Measurements from ENCODE around the gene BCAS3.

Gene BCAS3

DNA sequence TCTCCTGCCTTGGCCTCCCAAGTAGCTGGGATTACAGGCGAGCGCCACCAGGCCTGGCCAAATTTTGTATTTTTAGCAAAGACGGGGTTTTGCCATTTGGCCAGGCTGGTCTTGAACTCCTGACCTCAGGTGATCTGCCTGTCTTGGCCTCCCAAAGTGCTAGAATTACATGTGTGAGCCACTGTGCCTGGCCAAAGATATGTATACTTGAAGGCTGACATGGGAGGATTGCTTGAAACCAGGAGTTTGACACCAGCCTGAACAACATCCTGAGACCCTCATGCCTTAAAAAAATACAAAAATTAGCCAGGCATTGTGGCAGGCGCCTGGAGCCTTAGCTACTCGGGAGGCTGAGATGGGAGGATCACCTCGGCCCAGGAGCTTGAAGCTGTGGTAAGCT, 3.1 kb downstream of the BCAS3 start:
- no peaks in the 10 kb centered on the region for H3K27me3 ChIP-seq
- no peak for DNase-seq
- intact Hi-C loops (cut with DNase I; ENCODE audit: low total_unique reads) = no loop called here
- peaks cover 9 to 34% (median 16%) of the 10 kb centered on the region in 3 donors for H3K36me3 ChIP-seq
- H3K4me3 ChIP-seq = no peak overlapping the region
- TF ChIP-seq, protein P1, sequence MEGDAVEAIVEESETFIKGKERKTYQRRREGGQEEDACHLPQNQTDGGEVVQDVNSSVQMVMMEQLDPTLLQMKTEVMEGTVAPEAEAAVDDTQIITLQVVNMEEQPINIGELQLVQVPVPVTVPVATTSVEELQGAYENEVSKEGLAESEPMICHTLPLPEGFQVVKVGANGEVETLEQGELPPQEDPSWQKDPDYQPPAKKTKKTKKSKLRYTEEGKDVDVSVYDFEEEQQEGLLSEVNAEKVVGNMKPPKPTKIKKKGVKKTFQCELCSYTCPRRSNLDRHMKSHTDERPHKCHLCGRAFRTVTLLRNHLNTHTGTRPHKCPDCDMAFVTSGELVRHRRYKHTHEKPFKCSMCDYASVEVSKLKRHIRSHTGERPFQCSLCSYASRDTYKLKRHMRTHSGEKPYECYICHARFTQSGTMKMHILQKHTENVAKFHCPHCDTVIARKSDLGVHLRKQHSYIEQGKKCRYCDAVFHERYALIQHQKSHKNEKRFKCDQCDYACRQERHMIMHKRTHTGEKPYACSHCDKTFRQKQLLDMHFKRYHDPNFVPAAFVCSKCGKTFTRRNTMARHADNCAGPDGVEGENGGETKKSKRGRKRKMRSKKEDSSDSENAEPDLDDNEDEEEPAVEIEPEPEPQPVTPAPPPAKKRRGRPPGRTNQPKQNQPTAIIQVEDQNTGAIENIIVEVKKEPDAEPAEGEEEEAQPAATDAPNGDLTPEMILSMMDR (IDR thresholded peaks at IDR 0.05) = no peak
- H3K27ac ChIP-seq = no peak overlapping the region
- H3K9me3 ChIP-seq = no peaks in the 10 kb centered on the region
- H3K4me1 ChIP-seq = peaks cover 0 to 15% (median 5%) of the 10 kb centered on the region in 4 donors

DNA sequence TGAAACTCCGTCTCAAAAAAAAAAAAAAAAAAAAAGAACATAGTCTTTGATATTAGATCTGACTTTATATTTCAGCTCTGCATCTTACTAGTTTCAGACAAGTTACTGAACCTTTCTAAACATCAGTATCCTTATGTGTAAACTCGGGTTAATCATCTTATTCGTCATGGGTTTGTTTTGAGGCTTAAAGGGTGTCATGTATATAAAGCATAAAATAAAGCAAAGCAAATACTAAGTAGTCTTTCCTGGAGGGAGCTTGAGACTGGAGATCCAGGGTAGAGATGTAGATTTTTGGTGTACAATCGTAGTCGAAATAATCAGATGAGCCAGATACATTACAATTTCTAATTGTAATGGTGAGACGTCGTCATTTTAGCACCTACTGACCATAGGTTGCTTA, 7.8 kb downstream of the BCAS3 start:
- no peak overlapping the region for H3K4me3 ChIP-seq
- no peak for DNase-seq
- intact Hi-C loops (cut with DNase I; ENCODE audit: low total_unique reads) = no loop called here
- no peak overlapping the region for H3K27ac ChIP-seq
- H3K4me1 ChIP-seq = no peaks in the 10 kb centered on the region
- H3K27me3 ChIP-seq = no peaks in the 10 kb centered on the region
- H3K36me3 ChIP-seq = peaks cover 36 to 73% (median 53%) of the 10 kb centered on the region in 3 donors
- TF ChIP-seq, protein P1 (IDR thresholded peaks at IDR 0.05) = no peak
- no peaks in the 10 kb centered on the region for H3K9me3 ChIP-seq

GRCh38 chr17:60695960-60696359, 18.3 kb downstream of the BCAS3 start:
- Histone ChIP-seq H3K9me3 (no peaks in the 10 kb centered on the region), H3K36me3 (peaks cover 23 to 57% (median 25%) of the 10 kb centered on the region in 3 donors)
- DNase-seq = no peak

DNA sequence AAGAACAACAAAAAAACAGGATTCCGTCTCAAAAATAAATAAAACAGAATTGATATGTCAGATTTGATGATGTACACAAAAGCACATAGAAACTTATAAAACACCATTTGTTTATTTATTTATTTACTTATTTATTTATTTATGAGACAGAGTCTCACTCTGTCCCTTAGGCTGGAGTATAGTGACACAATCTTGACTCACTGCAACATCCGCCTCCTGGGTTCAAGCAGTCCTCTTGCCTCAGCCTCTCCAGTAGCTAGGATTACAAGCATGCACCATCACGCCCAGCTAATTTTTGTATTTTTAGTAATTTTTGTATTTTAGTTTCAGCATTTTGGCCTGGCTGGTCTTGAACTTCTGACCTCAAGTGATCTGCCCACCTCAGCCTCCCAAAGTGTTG, 21.4 kb downstream of the BCAS3 start:
- Histone ChIP-seq H3K4me3 (no peak overlapping the region), H3K27me3 (no peaks in the 10 kb centered on the region), H3K27ac (no peak overlapping the region), H3K9me3 (no peaks in the 10 kb centered on the region), H3K36me3 (peaks cover 9 to 27% (median 10%) of the 10 kb centered on the region in 3 donors), H3K4me1 (no peaks in the 10 kb centered on the region)
- no peak for DNase-seq
- intact Hi-C loops (cut with DNase I; ENCODE audit: low total_unique reads) = no loop called here
- TF ChIP-seq, protein P1 (IDR thresholded peaks at IDR 0.05) = no peak

More at GRCh38 chr17:60695960-60696359, 18.3 kb downstream of the BCAS3 start:
- Histone ChIP-seq H3K4me1 (no peaks in the 10 kb centered on the region), H3K4me3 (no peak overlapping the region), H3K27me3 (no peaks in the 10 kb centered on the region), H3K27ac (no peak overlapping the region)
- intact Hi-C loops (cut with DNase I; ENCODE audit: low total_unique reads) = no loop called here
- TF ChIP-seq, protein P1 (IDR thresholded peaks at IDR 0.05) = no peak

DNA sequence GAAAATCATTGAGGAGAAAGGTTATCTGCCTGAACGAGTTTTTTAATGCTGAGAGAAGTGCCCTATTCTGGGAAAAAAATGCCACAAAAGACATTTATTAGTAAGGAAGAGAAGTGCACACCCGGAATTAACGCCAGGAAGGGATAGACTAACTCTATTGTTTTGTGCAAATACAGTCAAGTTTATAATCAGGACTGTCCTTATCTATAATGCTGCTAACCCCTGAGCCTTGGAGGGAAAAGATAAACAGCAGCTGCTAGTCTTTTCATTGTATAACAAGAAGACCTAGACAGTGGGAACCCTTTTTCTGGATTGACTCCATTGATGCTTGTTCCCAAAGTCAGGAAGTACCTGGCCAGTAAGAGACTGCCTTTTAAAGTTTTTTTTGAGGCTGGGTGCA, 26.5 kb downstream of the BCAS3 start:
- Histone ChIP-seq H3K27ac (no peak overlapping the region), H3K4me1 (no peaks in the 10 kb centered on the region), H3K36me3 (peaks cover 9 to 19% (median 14%) of the 10 kb centered on the region in 3 donors), H3K27me3 (no peaks in the 10 kb centered on the region), H3K4me3 (no peak overlapping the region), H3K9me3 (no peaks in the 10 kb centered on the region)
- no peak for DNase-seq
- TF ChIP-seq, protein P1 (IDR thresholded peaks at IDR 0.05) = no peak
- intact Hi-C loops (cut with DNase I; ENCODE audit: low total_unique reads) = no loop called here

DNA sequence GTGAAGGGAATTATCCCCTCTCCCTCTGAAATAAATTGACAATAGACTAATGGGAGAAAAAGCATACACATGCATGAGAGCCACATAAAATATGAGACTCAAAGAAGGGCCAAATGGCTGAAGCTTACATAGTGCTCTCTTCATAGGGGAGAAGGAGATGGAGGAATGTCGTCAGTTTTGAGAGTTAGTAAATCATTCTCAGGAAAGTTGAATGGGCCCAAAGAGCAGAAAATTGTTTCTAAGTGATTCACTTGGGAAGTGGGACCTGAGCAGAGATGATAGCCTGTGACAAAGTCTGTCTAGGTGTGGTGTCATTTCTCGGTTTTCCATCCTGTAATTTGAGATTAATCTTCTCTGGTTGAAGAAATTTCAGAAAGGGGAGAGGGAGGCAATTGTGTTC, 35.0 kb downstream of the BCAS3 start:
- DNase-seq = no peak
- H3K27me3 ChIP-seq = no peaks in the 10 kb centered on the region
- intact Hi-C loops (cut with DNase I; ENCODE audit: low total_unique reads) = loop anchor here (10.0 kb wide), 1 partner anchor 102 kb away; no protein-coding TSS in a partner anchor
- H3K27ac ChIP-seq = no peak overlapping the region
- H3K36me3 ChIP-seq = peaks cover 14 to 34% (median 22%) of the 10 kb centered on the region in 3 donors
- H3K4me1 ChIP-seq = no peaks in the 10 kb centered on the region
- no peaks in the 10 kb centered on the region for H3K9me3 ChIP-seq
- TF ChIP-seq, protein P1 (IDR thresholded peaks at IDR 0.05) = no peak
- no peak overlapping the region for H3K4me3 ChIP-seq

All from tibial artery (tissue), 4 donors.